Measurements from ENCODE around the gene PDE6G. TPM values are rescaled to one million over a fixed set of nuclear protein-coding genes. Genes with fewer than 3 reads are reported as not detected.
A peak's percentile ranks its signal among the peaks of the same experiment; 100 is the strongest.

Gene PDE6G
- total RNA-seq, 4 donors from 2014 or later, result 0.62 TPM; not detected in 3

- Histone ChIP-seq H3K27me3 (no peaks in the 10 kb centered on the region), H3K9me3 (no peaks in the 10 kb centered on the region), H3K27ac (peak overlapping the region; percentile 35 to 88 (median 88)), H3K4me1 (peaks cover 0 to 52% (median 24%) of the 10 kb centered on the region in 3 donors), H3K4me3 (peak overlapping the region; percentile 88 to 95), H3K36me3 (peaks cover 0 to 55% of the 10 kb centered on the region in 2 donors)
- peak; percentile 17 for ATAC-seq
- no peak for TF ChIP-seq POLR2AphosphoS5 (IDR thresholded peaks at IDR 0.05)
- no peak for TF ChIP-seq POLR2A (IDR thresholded peaks at IDR 0.05)
- TF ChIP-seq EP300 (IDR thresholded peaks at IDR 0.05), result no peak
- TF ChIP-seq, protein P1, sequence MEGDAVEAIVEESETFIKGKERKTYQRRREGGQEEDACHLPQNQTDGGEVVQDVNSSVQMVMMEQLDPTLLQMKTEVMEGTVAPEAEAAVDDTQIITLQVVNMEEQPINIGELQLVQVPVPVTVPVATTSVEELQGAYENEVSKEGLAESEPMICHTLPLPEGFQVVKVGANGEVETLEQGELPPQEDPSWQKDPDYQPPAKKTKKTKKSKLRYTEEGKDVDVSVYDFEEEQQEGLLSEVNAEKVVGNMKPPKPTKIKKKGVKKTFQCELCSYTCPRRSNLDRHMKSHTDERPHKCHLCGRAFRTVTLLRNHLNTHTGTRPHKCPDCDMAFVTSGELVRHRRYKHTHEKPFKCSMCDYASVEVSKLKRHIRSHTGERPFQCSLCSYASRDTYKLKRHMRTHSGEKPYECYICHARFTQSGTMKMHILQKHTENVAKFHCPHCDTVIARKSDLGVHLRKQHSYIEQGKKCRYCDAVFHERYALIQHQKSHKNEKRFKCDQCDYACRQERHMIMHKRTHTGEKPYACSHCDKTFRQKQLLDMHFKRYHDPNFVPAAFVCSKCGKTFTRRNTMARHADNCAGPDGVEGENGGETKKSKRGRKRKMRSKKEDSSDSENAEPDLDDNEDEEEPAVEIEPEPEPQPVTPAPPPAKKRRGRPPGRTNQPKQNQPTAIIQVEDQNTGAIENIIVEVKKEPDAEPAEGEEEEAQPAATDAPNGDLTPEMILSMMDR (IDR thresholded peaks at IDR 0.05), result no peak
- WGBS, 2 donors (ENCODE audit: low coverage in 1 of 2), result no CpG with 5 or more reads among the region's 37 CpGs
These were observed 26.9 kb upstream of the PDE6G start for GRCh38 chr17:81683208-81683583.

DNA sequence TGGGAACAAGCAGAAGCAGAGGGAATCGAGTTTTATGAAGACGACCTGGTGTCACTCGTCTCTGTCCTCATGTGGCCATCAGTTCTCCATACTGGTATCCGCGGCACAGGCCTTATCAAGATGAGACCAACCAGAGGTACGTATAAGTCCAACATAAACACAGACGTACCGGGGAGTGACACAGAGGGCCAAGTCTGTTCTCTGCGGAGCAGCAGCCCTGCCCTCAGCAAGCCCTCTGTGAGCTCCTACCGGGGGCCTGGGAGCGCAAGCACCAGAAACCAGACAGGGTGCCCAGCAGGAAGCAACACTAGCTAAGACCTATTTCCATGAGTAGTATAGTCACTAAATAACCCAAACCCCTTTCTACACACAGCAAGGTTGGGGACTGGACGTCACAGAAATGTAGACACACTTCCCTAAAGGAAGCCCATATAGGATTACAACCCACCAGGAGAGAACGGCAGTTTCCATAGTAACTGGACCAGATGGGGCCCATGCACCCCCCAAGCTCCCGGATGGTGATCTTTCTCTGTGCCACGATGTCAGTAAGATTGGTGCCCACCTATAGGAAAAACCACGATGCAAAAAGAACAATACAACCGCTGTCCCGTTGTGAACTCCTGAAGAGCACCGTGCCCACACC is 26.3 kb upstream of the PDE6G start:
- peak overlapping the region in 3 of 4 donors; percentile 87 to 88 (median 88) for H3K27ac ChIP-seq
- H3K27me3 ChIP-seq, result no peaks in the 10 kb centered on the region
- 0 to 22% methylated on average over 3 to 10 of the region's 19 CpGs for WGBS, 2 donors (ENCODE audit: low coverage in 1 of 2)
- H3K4me1 ChIP-seq, result peaks cover 0 to 52% (median 24%) of the 10 kb centered on the region in 3 donors
- peaks cover 0 to 50% of the 10 kb centered on the region in 2 donors for H3K36me3 ChIP-seq
- TF ChIP-seq POLR2AphosphoS5 (IDR thresholded peaks at IDR 0.05), result no peak
- no peak for TF ChIP-seq EP300 (IDR thresholded peaks at IDR 0.05)
- TF ChIP-seq, protein P1 (IDR thresholded peaks at IDR 0.05), result no peak
- TF ChIP-seq POLR2A (IDR thresholded peaks at IDR 0.05), result no peak
- no peaks in the 10 kb centered on the region for H3K9me3 ChIP-seq
- peak overlapping the region; percentile 88 to 95 for H3K4me3 ChIP-seq
- ATAC-seq, result no peak

DNA sequence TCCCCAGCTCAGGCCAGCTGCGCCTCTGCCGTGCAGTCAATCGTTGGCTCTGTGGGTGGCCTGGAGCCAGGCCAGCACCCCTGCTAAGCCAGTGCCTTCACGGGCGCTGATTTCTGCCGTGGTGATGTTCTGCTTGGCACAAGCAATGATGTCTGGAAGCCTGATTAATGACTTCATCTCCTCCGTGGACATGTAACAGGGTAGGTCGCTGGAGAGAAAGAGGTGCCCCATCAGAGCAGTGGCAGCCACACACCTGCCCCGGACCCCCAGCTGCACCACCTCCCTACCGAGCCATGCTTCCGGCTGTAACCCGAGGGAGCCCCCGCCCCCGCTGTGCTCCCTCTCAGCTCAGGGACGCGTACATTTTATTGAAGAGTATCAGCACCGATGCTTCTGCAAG is 25.3 kb upstream of the PDE6G start:
- Histone ChIP-seq H3K4me3 (no peak overlapping the region), H3K9me3 (no peaks in the 10 kb centered on the region), H3K27ac (no peak overlapping the region), H3K4me1 (peaks cover 0 to 45% (median 24%) of the 10 kb centered on the region in 3 donors), H3K36me3 (peaks cover 0 to 40% of the 10 kb centered on the region in 2 donors), H3K27me3 (no peaks in the 10 kb centered on the region)
- ATAC-seq, result no peak
- TF ChIP-seq POLR2AphosphoS5 (IDR thresholded peaks at IDR 0.05) (no peak), EP300 (IDR thresholded peaks at IDR 0.05) (no peak), POLR2A (IDR thresholded peaks at IDR 0.05) (no peak)
- TF ChIP-seq, protein P1 (IDR thresholded peaks at IDR 0.05), result no peak
- 78% methylated on average over 8 of the region's 17 CpGs; no CpG with 5 or more reads in 1 of the 2 donors for WGBS, 2 donors (ENCODE audit: low coverage in 1 of 2)

DNA sequence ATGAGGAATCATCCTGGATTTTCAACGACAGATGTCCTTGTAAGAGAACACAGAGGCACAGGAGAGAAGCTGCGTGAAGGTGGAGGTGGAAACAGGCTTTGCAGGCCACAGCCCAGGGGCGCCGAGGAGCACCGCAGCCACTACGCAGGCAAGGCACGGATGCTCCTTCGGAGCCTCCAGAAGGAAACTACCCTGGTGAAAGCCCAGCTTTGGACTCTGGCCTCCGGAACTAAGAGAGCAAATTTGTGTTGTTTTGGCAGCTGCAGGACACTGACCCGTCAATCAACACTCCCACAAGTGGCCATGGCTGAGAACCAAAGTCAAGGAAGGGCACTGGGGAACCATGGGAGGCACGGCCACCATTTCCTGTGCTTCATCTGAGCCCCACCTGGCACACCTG is 23.8 kb upstream of the PDE6G start:
- Histone ChIP-seq H3K9me3 (no peaks in the 10 kb centered on the region), H3K27ac (no peak overlapping the region), H3K4me3 (no peak overlapping the region), H3K36me3 (peaks cover 0 to 29% of the 10 kb centered on the region in 2 donors), H3K27me3 (no peaks in the 10 kb centered on the region), H3K4me1 (peaks cover 0 to 30% (median 19%) of the 10 kb centered on the region in 3 donors)
- WGBS, 2 donors (ENCODE audit: low coverage in 1 of 2), result 79 to 80% methylated on average over 1 to 11 of the region's 11 CpGs
- TF ChIP-seq POLR2AphosphoS5 (IDR thresholded peaks at IDR 0.05) (no peak), POLR2A (IDR thresholded peaks at IDR 0.05) (no peak), EP300 (IDR thresholded peaks at IDR 0.05) (no peak)
- TF ChIP-seq, protein P1 (IDR thresholded peaks at IDR 0.05), result no peak
- ATAC-seq, result no peak

GRCh38 chr17:81676906-81677305 is 20.6 kb upstream of the PDE6G start:
- peaks cover 0 to 57% of the 10 kb centered on the region in 2 donors for H3K36me3 ChIP-seq
- H3K4me3 ChIP-seq, result no peak overlapping the region
- no peak for ATAC-seq
- H3K9me3 ChIP-seq, result no peaks in the 10 kb centered on the region
- TF ChIP-seq, protein P1 (IDR thresholded peaks at IDR 0.05), result no peak
- TF ChIP-seq POLR2AphosphoS5 (IDR thresholded peaks at IDR 0.05), result no peak
- no peak for TF ChIP-seq POLR2A (IDR thresholded peaks at IDR 0.05)
- no peak for TF ChIP-seq EP300 (IDR thresholded peaks at IDR 0.05)
- WGBS, 2 donors (ENCODE audit: low coverage in 1 of 2), result 80 to 86% methylated on average over 1 to 4 of the region's 17 CpGs
- H3K27me3 ChIP-seq, result no peaks in the 10 kb centered on the region
- H3K27ac ChIP-seq, result no peak overlapping the region
- H3K4me1 ChIP-seq, result peaks cover 0 to 6% (median 2%) of the 10 kb centered on the region in 3 donors
